Endothelial cell of umbilical vein (primary cell): ENCODE results near the gene GON4L. TPM values are rescaled to one million over a fixed set of nuclear protein-coding genes. Genes with fewer than 3 reads are reported as not detected.

Source experiments
- BruUV-seq: library from RNA; stranded (reverse); fragments of 400-500 nt; replicated peaks from 2 replicates; lab custom pipeline; 2021; lab: Mats Ljungman, UMichigan
- CTCF ChIA-PET: fragments of 300-600, 350-600 bp; sonication (Branson Sonifier 250); formaldehyde crosslinking; loops from one replicate; lab custom pipeline; 2021; ENCODE audit warnings: antibody characterized with exemption, inconsistent platforms; lab: Charles Lee
- POLR2A ChIA-PET: fragments of 300-600, 350-600 bp; sonication (Branson Sonifier 250); formaldehyde crosslinking; loops from one replicate; lab custom pipeline; 2021; ENCODE audit warnings: antibody characterized with exemption, inconsistent platforms; lab: Charles Lee
- DNase-seq: peaks from one replicate; pipeline ENCODE4 v3.0.0-alpha.2; 2011; ENCODE audit warnings: low read depth, low spot score
- FAIRE-seq: peaks from 2 replicates; lab custom pipeline; 2011; peaks lifted over from hg19 to GRCh38; lab: Jason Lieb, UNC
- H2AFZ ChIP-seq: 2 replicates; pipeline ENCODE4 v1.6.0; 2012; ENCODE audit warnings: low read depth, low read length, control low read depth, inconsistent platforms
- H3K27ac ChIP-seq: 2 replicates; pipeline ENCODE4 v1.5.1; 2011; ENCODE audit warnings: low read depth, mild to moderate bottlenecking, control low read depth, low read length, moderate library complexity; ENCODE audit not compliant: insufficient read depth
- H3K27me3 ChIP-seq, 2 experiments: 2 replicates each; pipeline versions ENCODE4 v1.6.0 to v1.6.1; 2011; ENCODE audit warnings: low read length in 2 of 2, mixed read lengths in 1 of 2; ENCODE audit not compliant: control insufficient read depth in 2 of 2, insufficient read depth in 2 of 2
- H3K36me3 ChIP-seq, 2 experiments: 2 replicates in 1 of 2; 3 replicates in 1 of 2; pipeline ENCODE4 v1.5.1; 2011; ENCODE audit warnings: low read length in 2 of 2, mild to moderate bottlenecking in 1 of 2, moderate library complexity in 1 of 2; ENCODE audit not compliant: control insufficient read depth in 2 of 2, insufficient read depth in 2 of 2; ENCODE audit errors: extremely low read depth in 1 of 2
- H3K4me1 ChIP-seq: 3 replicates; pipeline ENCODE4 v1.5.1; 2011; ENCODE audit warnings: mild to moderate bottlenecking, low read length; ENCODE audit not compliant: control insufficient read depth, insufficient read depth; ENCODE audit errors: extremely low read depth
- H3K4me2 ChIP-seq: 2 replicates; pipeline ENCODE4 v1.6.1; 2011; ENCODE audit warnings: low read length, control low read depth, mixed read lengths; ENCODE audit not compliant: insufficient read depth
- H3K4me3 ChIP-seq, 3 experiments: fragments of 200-600 bp in 1 of 3; sonication (generic), shearing (Covaris generic) in 1 of 3; replicated peaks in 1 of 3; 2 replicates each; pipeline ENCODE4 v1.5.1; 2011 to 2016; ENCODE audit warnings: control low read depth in 3 of 3, low read length in 3 of 3, mild to moderate bottlenecking in 2 of 3, inconsistent platforms in 1 of 3, low read depth in 1 of 3, moderate library complexity in 1 of 3; ENCODE audit not compliant: insufficient read depth in 1 of 3
- H3K79me2 ChIP-seq: 2 replicates; pipeline ENCODE4 v1.6.0; 2012; ENCODE audit warnings: low read length, inconsistent platforms; ENCODE audit not compliant: control insufficient read depth, insufficient read depth
- H3K9ac ChIP-seq: replicated peaks from 2 replicates; pipeline ENCODE3; 2011; ENCODE audit warnings: low read length, control low read depth; ENCODE audit not compliant: insufficient read depth; ENCODE audit errors: extremely low read depth
- H3K9me1 ChIP-seq: replicated peaks from 3 replicates; pipeline ENCODE4 v1.6.0; 2011; ENCODE audit warnings: mild to moderate bottlenecking, low read length; ENCODE audit not compliant: control insufficient read depth, insufficient read depth; ENCODE audit errors: extremely low read depth
- H3K9me3 ChIP-seq: replicated peaks from 2 replicates; pipeline ENCODE4 v1.5.1; 2012; ENCODE audit warnings: low read length, inconsistent platforms; ENCODE audit not compliant: control insufficient read depth, insufficient read depth
- H4K20me1 ChIP-seq: replicated peaks from 2 replicates; pipeline ENCODE3; 2011; ENCODE audit warnings: mild to moderate bottlenecking, low read length; ENCODE audit not compliant: control insufficient read depth, insufficient read depth; ENCODE audit errors: extremely low read depth
- EZH2 ChIP-seq: IDR thresholded peaks from 2 replicates; pipeline ENCODE4 v1.6.1; 2012; ENCODE audit warnings: borderline replicate concordance, low read depth, mild to moderate bottlenecking, moderate library complexity, low read length, inconsistent platforms; ENCODE audit not compliant: severe bottlenecking
- FOS ChIP-seq: IDR thresholded peaks from 2 replicates; pipeline ENCODE4 v1.6.1; 2011; ENCODE audit warnings: mild to moderate bottlenecking, low read length, moderate library complexity, borderline replicate concordance; ENCODE audit not compliant: insufficient read depth
- GATA2 ChIP-seq: IDR thresholded peaks from 2 replicates; pipeline ENCODE4 v1.7.0; 2011; ENCODE audit warnings: low read depth, mild to moderate bottlenecking, moderate library complexity, mixed read lengths, low read length; ENCODE audit not compliant: insufficient read length, insufficient read depth
- JUN ChIP-seq: IDR thresholded peaks from 2 replicates; pipeline ENCODE4 v1.6.1; 2011; ENCODE audit warnings: borderline replicate concordance, low read depth; ENCODE audit not compliant: insufficient read length, insufficient read depth
- MYC ChIP-seq: IDR thresholded peaks from one replicate; pipeline ENCODE4 v1.6.1; 2011; ENCODE audit warnings: mild to moderate bottlenecking, low read depth, low read length
- POLR2A ChIP-seq: IDR thresholded peaks from 2 replicates; pipeline ENCODE4 v1.6.1; 2012; ENCODE audit warnings: low read depth, mild to moderate bottlenecking, control low read depth, low read length
- POLR2AphosphoS5 ChIP-seq: IDR thresholded peaks from 2 replicates; pipeline ENCODE4 v1.6.1; 2012; ENCODE audit warnings: low read depth, mild to moderate bottlenecking, control low read depth, low read length, moderate library complexity; ENCODE audit not compliant: insufficient read depth
- dilution Hi-C: fragments of 300-500 bp; cut with MboI; formaldehyde crosslinking; loops from one replicate; pipeline ENCODE4 v1.15.0; 2019; ENCODE audit warnings: low sequenced_read_pairs; ENCODE audit not compliant: extremely low pct_ligation_motif_present
- intact Hi-C: fragments of 100-400 bp; cut with micrococcal nuclease; formaldehyde crosslinking; loops from one replicate; pipeline ENCODE4 v1.10.0; 2022
- polyA plus RNA-seq, 4 experiments: library from polyadenylated mRNA; depleted of rRNA in 3 of 4; stranded (reverse) in 3 of 4; unstranded in 1 of 4; fragments of >200 nt; gene quantifications; 2 replicates each; pipeline versions ENCODE4 v1.2.1 to v1.2.3, GENCODE V29; 2011 to 2012; ENCODE audit warnings: missing spikeins in 1 of 4
- total RNA-seq: library from RNA; stranded (reverse); gene quantifications from 2 replicates; pipeline ENCODE4 v1.2.3, GENCODE V29; 2021
- TF ChIP-seq, protein P1 (sequence below), 2 donors: IDR thresholded peaks; 1 replicate in 1 of 2; 2 replicates in 1 of 2; pipeline ENCODE4 v1.5.1; 2011; ENCODE audit warnings: low read length in 2 of 2, mild to moderate bottlenecking in 2 of 2, moderate library complexity in 2 of 2, control low read depth in 1 of 2, inconsistent platforms in 1 of 2, low read depth in 1 of 2; ENCODE audit not compliant: insufficient read depth in 1 of 2; ENCODE audit errors: extremely low read depth in 1 of 2
- TF ChIP-seq, protein P2 (sequence below): IDR thresholded peaks from 2 replicates; pipeline ENCODE4 v1.6.1; 2011; ENCODE audit not compliant: insufficient read depth, insufficient read length

GON4L gene
- total and polyA plus RNA-seq, 2 donors (not counting 3 experiments of a cell fraction or from before 2014, with no cell fraction given): 30.5 to 58.7 TPM

DNA sequence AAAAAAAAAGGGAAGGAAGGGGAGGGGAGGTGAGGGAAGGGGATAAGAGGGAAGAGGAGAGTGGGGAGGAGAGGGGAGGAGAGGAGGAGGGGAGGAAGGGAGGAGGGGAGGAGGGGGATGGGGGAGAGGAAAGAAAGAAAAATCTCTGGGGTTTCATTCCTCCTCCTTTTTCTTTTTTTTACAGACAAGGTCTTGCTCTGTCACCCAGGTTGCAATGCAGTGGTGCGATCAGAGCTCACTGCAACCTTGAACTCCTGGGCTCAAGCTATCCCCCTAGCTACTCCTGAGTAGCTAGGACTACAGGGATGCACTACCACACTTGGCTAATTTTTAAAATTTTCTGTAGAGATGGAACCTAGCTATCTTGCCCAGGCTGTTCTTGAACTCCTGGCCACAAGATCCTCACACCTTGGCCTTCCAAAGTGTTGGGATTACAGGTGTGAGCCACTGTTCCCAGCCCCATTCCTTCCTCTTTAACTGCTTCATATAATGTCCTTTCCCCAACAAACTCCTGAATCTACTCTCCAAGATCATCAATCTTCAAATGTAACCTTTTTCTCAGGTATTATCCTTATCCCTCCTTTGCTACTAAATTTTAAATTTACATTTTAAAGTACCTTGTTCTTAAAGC, 23.2 kb downstream of the GON4L start:
- ChIA-PET POLR2A (no interaction called here), CTCF (no interaction called here)
- Histone ChIP-seq H2AFZ (no peak overlapping the region), H3K4me2 (no peak overlapping the region), H3K9ac (no peak overlapping the region), H3K4me3 (no peak overlapping the region), H3K9me3 (no peaks in the 10 kb centered on the region), H3K9me1 (no peaks in the 10 kb centered on the region), H3K27me3 (no peaks in the 10 kb centered on the region), H3K27ac (no peak overlapping the region), H3K36me3 (peaks cover 0 to 3% of the 10 kb centered on the region in 2 experiments), H4K20me1 (no peaks in the 10 kb centered on the region), H3K4me1 (no peaks in the 10 kb centered on the region), H3K79me2 (peaks cover 4% of the 10 kb centered on the region)
- no TSS peak for BruUV-seq
- intact Hi-C loops: no loop called here
- DNase-seq (no peak), FAIRE-seq (no peak)
- dilution Hi-C loops: no loop called here
- TF ChIP-seq FOS (no peak), EZH2 (no peak), POLR2A (no peak), GATA2 (no peak), JUN (no peak), MYC (no peak), POLR2AphosphoS5 (no peak)
- TF ChIP-seq, protein P1, sequence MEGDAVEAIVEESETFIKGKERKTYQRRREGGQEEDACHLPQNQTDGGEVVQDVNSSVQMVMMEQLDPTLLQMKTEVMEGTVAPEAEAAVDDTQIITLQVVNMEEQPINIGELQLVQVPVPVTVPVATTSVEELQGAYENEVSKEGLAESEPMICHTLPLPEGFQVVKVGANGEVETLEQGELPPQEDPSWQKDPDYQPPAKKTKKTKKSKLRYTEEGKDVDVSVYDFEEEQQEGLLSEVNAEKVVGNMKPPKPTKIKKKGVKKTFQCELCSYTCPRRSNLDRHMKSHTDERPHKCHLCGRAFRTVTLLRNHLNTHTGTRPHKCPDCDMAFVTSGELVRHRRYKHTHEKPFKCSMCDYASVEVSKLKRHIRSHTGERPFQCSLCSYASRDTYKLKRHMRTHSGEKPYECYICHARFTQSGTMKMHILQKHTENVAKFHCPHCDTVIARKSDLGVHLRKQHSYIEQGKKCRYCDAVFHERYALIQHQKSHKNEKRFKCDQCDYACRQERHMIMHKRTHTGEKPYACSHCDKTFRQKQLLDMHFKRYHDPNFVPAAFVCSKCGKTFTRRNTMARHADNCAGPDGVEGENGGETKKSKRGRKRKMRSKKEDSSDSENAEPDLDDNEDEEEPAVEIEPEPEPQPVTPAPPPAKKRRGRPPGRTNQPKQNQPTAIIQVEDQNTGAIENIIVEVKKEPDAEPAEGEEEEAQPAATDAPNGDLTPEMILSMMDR (IDR thresholded peaks at IDR 0.05; ENCODE audit: extremely low read depth in 1 of 2, insufficient read depth in 1 of 2, low read depth in 1 of 2, low read length in 2 of 2): no peak
- TF ChIP-seq, protein P2, sequence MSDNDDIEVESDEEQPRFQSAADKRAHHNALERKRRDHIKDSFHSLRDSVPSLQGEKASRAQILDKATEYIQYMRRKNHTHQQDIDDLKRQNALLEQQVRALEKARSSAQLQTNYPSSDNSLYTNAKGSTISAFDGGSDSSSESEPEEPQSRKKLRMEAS: no peak
